ENCODE measurements around the gene RBM28.

DNA sequence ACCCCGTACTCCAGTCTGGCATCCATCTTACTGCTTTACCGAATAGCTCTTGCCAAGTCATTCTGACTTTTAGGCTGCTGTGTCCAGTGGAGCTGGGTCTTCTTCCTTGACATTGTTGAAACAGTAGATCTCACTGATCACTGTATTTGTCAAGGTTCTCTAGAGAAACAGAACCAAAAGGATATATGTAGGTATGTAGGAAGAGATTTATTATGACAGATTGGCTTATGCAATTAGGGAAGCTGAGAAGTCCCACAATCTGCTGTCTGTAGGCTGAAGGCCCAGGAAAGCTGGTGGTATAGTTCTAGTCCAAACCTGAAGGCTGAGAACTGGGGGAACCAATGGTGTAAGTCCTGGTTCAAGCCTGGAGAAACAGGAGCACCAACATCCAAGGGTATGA is 29.9 kb upstream of the RBM28 start:
- TF ChIP-seq TBL1XR1 (IDR thresholded peaks at IDR 0.05; ENCODE audit: low read depth, low read length): no peak
- TF ChIP-seq SIX5 (IDR thresholded peaks at IDR 0.05; ENCODE audit: low read depth, low read length, severe bottlenecking): no peak
- no peak for TF ChIP-seq ZNF274 (IDR thresholded peaks at IDR 0.05; ENCODE audit: insufficient read depth, insufficient read length)
- TF ChIP-seq RBBP5 (conservative IDR thresholded peaks at IDR 0.05): no peak
- no peak for TF ChIP-seq CTCF (IDR thresholded peaks at IDR 0.05 in 2 of 3, conservative IDR thresholded peaks at IDR 0.05 in 1 of 3; ENCODE audit: control insufficient read depth in 2 of 3, extremely low read depth in 1 of 3, insufficient read depth in 1 of 3, low read depth in 3 of 3, low read length in 3 of 3)
- TF ChIP-seq CHD4 (IDR thresholded peaks at IDR 0.05): no peak
- TF ChIP-seq NKRF (conservative IDR thresholded peaks at IDR 0.05): no peak
- TF ChIP-seq, protein P1, sequence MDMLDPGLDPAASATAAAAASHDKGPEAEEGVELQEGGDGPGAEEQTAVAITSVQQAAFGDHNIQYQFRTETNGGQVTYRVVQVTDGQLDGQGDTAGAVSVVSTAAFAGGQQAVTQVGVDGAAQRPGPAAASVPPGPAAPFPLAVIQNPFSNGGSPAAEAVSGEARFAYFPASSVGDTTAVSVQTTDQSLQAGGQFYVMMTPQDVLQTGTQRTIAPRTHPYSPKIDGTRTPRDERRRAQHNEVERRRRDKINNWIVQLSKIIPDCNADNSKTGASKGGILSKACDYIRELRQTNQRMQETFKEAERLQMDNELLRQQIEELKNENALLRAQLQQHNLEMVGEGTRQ (IDR thresholded peaks at IDR 0.05; ENCODE audit: borderline replicate concordance, low read depth, low read length): no peak
- TF ChIP-seq SRF (IDR thresholded peaks at IDR 0.05; ENCODE audit: low read depth in 2 of 2, low read length in 2 of 2): no peak
- TF ChIP-seq SPI1 (IDR thresholded peaks at IDR 0.05; ENCODE audit: borderline replicate concordance, insufficient read depth, low read depth, low read length): no peak
- TF ChIP-seq FOS (IDR thresholded peaks at IDR 0.05; ENCODE audit: borderline replicate concordance, extremely low read depth, insufficient read length): no peak
